ENCODE measurements around the gene BNC2.

BNC2 gene

GRCh38 chr9:16672501-16672900 is 198.0 kb downstream of the BNC2 start:
- no peak overlapping the region for H3K4me3 ChIP-seq (ENCODE audit: low read depth, low read length)
- no peaks in the 10 kb centered on the region for H3K36me3 ChIP-seq (ENCODE audit: control insufficient read depth in 2 of 2, insufficient read depth in 1 of 2, low read length in 2 of 2)
- no peak for TF ChIP-seq ELK4 (IDR thresholded peaks at IDR 0.05; ENCODE audit: borderline replicate concordance, low read depth, low read length)
- no peak for TF ChIP-seq ZNF629 (tag by site-specific recombination; IDR thresholded peaks at IDR 0.05)
- TF ChIP-seq ZBTB17 (tag by site-specific recombination; IDR thresholded peaks at IDR 0.05): no peak
- peak; percentile 51; the same call in 1 of the 2 replicates for TF ChIP-seq PRDM6 (tag by site-specific recombination; IDR thresholded peaks at IDR 0.05)
- no peak for TF ChIP-seq ZXDB (tag by site-specific recombination; IDR thresholded peaks at IDR 0.05)
- TF ChIP-seq ZNF121 (tag by site-specific recombination; IDR thresholded peaks at IDR 0.05): no peak
- peak; percentile 56; the same call in 1 of the 2 replicates for TF ChIP-seq ZNF843 (tag by site-specific recombination; IDR thresholded peaks at IDR 0.05)
- TF ChIP-seq FEZF1 (tag by site-specific recombination; IDR thresholded peaks at IDR 0.05): peak; percentile 78
- peak; percentile 18; the same call in 1 of the 2 replicates for TF ChIP-seq HIC1 (tag by site-specific recombination; IDR thresholded peaks at IDR 0.05)
- no peak for TF ChIP-seq SCRT2 (tag by site-specific recombination; IDR thresholded peaks at IDR 0.05)
- TF ChIP-seq ZNF48 (tag by site-specific recombination; IDR thresholded peaks at IDR 0.05): no peak
- no peak for TF ChIP-seq ATF2 (tag by site-specific recombination; IDR thresholded peaks at IDR 0.05; ENCODE audit: low read depth)
- no peak for TF ChIP-seq KLF10 (tag by site-specific recombination; IDR thresholded peaks at IDR 0.05)
- POLR2A ChIA-PET: no interaction called here
- peaks cover 8% of the 10 kb centered on the region; the same call in 1 of the 2 replicates for H3K4me1 ChIP-seq (ENCODE audit: control insufficient read depth, insufficient read depth, low read length)
- no peaks in the 10 kb centered on the region for H3K9me3 ChIP-seq (ENCODE audit: control insufficient read depth, insufficient read depth, low read depth, low read length)
- CTCF ChIA-PET: interaction anchor here (0.6 kb wide), 1 partner anchor 54 kb away, joined by 3 read pairs; no protein-coding TSS in a partner anchor
- H3K27ac ChIP-seq (ENCODE audit: extremely low read depth, low read depth, low read length): no peak overlapping the region

GRCh38 chr9:16671591-16672137 is 198.8 kb downstream of the BNC2 start:
- Histone ChIP-seq H3K36me3 (ENCODE audit: control insufficient read depth in 2 of 2, insufficient read depth in 1 of 2, low read length in 2 of 2) (no peaks in the 10 kb centered on the region), H3K4me1 (ENCODE audit: control insufficient read depth, insufficient read depth, low read length) (peaks cover 8% of the 10 kb centered on the region; the same call in 1 of the 2 replicates), H3K27ac (ENCODE audit: extremely low read depth, low read depth, low read length) (no peak overlapping the region), H3K9me3 (ENCODE audit: control insufficient read depth, insufficient read depth, low read depth, low read length) (no peaks in the 10 kb centered on the region), H3K4me3 (ENCODE audit: low read depth, low read length) (no peak overlapping the region)
- CTCF ChIA-PET: no interaction called here
- POLR2A ChIA-PET: interaction anchor here (1.1 kb wide), 1 partner anchor 17 kb away, joined by 4 read pairs; no protein-coding TSS in a partner anchor
- TF ChIP-seq ZBTB44 (tag by site-specific recombination; IDR thresholded peaks at IDR 0.05): no peak
- no peak for TF ChIP-seq KLF17 (tag by site-specific recombination; IDR thresholded peaks at IDR 0.05)
- TF ChIP-seq BCL11B (tag by site-specific recombination; IDR thresholded peaks at IDR 0.05; ENCODE audit: low read depth): no peak
- no peak for TF ChIP-seq YY2 (tag by site-specific recombination; IDR thresholded peaks at IDR 0.05)
- no peak for TF ChIP-seq ZNF791 (tag by site-specific recombination; IDR thresholded peaks at IDR 0.05)
- no peak for TF ChIP-seq WT1 (tag by site-specific recombination; IDR thresholded peaks at IDR 0.05)
- no peak for TF ChIP-seq TRIM28 (IDR thresholded peaks at IDR 0.05; ENCODE audit: borderline replicate concordance, low read length)
- TF ChIP-seq HOXA7 (CRISPR knock-in tag; IDR thresholded peaks at IDR 0.05; ENCODE audit: borderline replicate concordance): no peak
- no peak for TF ChIP-seq ZNF114 (tag by site-specific recombination; IDR thresholded peaks at IDR 0.05)
- TF ChIP-seq CTCF (tag by site-specific recombination; IDR thresholded peaks at IDR 0.05): no peak
- TF ChIP-seq ZNF792 (tag by site-specific recombination; IDR thresholded peaks at IDR 0.05): no peak
- no peak for TF ChIP-seq ZNF629 (tag by site-specific recombination; IDR thresholded peaks at IDR 0.05)
- no peak for TF ChIP-seq ZSCAN23 (tag by site-specific recombination; IDR thresholded peaks at IDR 0.05)

All from HEK293 (cell line).